Fibroblast of peridontal ligament (primary cell): ENCODE results near the gene TRPM4.
"Not testable (repeated sequence)": the region's sequence is repeated elsewhere in the genome, so short reads cannot be mapped to it uniquely, and the experiment has no call there.

ENCODE experiments used
- DNase-seq: peaks from one replicate; pipeline ENCODE4 v3.0.0-alpha.2; 2010; ENCODE audit errors: extremely low read depth

The TRPM4 gene

DNA sequence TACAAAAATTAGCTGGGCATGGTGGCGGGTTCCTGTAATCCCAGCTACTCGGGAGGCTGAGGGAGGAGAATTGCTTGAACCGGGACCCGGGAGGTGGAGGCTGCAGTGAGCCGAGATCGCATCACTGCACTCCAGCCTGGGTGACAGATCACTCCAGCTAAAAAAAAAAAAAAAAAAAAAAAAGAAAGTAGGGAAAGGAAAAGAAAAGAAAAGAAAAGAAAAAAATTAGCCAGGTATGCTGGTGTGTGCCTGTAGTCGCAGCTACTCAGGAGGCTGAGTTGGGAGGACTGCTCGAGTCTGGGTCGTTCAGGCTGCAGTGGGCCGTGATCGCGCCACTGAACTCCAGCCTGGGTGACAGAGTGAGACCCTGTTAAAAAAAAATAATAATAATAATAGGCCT lies 30.4 kb upstream of the TRPM4 start:
- not testable (repeated sequence) for DNase-seq

DNA sequence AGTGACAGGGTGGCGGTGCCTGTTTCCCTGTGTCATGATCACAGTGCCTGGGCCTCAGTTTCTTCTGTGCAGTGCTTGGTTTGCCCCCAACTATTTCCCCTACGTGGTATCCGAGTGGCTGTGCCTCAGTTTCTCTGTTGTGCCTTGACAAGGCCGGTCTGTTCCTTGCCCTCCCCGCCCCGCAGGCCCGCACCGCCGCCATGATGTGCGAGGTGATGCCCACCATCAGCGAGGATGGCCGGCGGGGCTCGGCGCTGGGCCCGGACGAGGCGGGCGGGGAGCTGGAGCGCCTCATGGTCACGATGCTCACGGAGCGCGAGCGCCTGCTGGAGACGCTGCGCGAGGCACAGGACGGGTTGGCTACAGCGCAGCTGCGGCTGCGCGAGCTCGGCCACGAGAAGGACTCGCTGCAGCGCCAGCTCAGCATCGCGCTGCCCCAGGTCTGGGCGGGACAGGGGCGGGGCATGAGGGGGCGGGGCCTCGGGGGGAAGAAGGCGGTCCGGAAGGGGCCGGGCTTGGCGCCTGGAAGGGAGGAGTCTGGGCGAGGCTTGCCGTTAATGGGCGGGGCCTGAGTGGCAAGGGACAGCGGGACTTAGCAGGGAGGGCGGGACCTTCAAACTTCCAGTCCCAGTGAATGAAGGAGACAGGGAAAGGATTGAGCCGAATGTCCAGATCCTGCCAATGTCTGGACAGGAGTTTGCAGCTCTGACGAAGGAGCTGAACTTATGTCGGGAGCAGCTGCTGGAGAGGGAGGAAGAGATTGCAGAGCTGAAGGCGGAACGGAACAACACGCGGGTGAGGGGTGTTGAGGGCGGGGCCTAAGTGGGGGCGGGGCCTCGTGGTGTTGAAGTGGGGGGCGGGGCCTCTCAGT lies 29.7 kb upstream of the TRPM4 start:
- DNase-seq: peak; percentile 94

DNA sequence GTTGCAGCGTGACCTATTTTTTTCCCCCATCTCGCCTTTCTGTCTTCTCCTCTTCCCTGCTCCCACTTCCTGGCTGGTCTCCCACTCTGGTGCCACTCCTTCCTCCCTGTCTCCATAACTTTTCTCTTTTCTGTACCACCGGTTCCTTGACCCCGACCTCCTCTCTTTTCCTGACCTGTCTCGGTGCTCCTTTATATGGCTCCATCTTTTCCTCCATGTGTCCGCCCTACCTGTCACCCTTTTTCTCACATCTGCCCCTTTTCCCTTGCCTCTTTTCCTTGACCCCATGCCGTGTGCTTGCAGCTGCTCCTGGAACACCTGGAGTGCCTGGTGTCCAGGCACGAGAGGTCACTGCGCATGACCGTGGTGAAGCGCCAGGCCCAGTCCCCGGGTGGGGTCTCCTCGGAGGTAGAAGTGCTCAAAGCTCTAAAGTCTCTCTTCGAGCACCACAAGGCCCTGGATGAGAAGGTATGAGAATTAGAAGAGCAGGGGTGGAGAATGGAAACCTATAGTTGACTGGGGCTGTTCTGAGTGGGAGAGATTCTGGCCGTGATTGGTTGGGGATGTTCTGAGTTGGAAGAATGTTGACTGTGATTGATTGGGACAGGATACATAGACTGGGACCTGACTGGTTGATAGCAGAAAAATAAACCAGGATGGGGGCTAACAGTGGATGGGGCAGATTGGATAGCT lies 28.9 kb upstream of the TRPM4 start:
- DNase-seq: no peak

DNA sequence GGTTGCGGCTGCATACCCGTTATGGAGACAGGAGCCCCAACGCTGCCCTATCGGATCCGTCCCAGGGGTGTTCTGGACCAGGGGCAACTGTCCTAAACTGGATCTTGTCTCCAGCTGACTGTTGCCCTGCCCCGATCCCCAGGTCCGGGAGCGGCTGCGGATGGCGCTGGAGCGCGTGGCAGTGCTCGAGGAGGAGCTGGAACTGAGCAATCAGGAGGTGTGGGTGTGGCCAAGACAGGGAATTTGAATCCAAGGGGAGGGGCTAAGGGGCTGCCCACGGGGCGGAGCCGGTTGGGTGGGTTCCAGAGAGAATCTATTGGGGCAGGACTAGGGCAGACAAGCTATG lies 28.4 kb upstream of the TRPM4 start:
- no peak for DNase-seq

DNA sequence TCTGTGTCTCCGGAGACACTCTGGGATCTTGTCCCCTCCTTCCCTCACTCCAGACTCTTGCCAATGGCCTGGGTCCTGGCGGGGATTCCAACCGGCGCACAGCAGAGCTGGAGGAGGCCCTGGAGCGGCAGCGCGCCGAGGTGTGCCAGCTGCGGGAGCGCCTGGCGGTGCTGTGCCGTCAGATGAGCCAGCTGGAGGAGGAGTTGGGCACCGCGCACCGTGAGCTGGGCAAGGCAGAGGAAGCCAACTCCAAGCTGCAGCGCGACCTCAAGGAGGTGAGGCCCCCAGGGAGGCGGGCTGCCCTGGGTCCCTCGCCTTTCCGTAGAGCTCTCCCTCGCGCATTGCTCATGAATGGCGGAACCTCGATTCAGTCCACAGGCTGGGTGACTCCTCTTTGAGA lies 27.3 kb upstream of the TRPM4 start:
- DNase-seq: no peak

DNA sequence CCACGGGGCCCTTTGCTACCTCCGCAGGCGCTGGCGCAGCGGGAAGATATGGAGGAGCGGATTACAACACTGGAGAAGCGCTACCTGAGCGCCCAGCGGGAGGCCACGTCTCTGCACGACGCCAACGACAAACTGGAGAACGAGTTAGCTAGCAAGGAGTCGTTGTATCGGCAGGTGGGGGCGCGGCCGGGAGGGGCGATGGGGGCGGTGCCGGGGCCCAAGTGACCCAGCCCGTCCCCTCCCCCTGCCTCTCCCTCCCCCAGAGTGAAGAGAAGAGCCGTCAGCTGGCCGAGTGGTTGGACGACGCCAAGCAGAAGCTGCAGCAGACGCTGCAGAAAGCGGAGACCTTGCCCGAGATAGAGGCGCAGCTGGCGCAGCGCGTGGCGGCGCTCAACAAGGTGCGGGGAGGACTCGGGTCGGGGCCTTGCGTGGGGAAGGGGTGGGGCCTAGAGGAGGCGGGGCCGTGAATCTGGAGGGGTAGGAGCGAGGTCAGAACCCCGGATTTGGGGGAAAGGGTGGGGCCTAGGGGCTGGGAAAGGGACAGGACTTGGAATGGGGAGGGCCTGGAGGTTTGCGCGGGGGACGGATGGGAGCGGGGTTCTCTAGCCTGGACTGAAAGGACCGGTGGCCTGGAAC lies 24.5 kb upstream of the TRPM4 start:
- no peak for DNase-seq

DNA sequence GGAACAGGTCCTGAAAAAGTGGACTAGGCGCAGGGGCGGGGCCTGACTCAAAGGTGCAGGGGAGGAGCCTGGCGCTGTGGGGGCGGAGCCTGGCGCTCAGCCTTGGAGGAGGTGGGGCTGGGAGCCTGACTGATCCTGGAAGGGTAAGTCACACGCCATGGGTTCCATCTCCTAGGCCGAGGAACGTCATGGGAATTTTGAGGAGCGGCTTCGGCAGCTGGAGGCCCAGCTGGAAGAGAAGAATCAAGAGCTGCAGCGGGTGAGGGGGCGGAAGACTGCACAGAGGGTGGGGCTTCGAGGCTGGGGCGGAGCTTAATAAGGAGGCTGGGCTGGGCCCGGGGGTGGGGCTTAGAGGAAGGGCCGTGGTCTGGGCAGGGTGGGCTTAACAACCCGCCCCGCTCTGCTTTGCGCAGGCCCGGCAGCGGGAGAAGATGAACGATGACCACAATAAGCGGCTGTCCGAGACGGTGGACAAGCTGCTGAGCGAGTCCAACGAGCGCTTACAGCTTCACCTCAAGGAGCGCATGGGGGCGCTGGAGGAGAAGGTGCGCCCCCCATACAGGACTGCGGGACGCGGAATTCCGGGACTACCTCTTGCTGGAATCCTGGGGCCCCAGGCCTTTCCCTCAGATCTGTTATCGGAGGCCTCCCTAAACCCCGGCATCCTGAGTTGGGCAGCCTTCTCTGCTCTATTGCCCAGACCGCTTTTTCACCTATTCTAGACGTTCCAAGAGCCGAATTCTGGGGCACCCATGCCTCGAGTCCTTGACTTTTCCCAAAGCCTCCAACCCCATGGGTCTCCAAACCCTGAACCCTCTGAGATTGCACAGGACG lies 23.8 kb upstream of the TRPM4 start:
- peak; percentile 36 for DNase-seq

DNA sequence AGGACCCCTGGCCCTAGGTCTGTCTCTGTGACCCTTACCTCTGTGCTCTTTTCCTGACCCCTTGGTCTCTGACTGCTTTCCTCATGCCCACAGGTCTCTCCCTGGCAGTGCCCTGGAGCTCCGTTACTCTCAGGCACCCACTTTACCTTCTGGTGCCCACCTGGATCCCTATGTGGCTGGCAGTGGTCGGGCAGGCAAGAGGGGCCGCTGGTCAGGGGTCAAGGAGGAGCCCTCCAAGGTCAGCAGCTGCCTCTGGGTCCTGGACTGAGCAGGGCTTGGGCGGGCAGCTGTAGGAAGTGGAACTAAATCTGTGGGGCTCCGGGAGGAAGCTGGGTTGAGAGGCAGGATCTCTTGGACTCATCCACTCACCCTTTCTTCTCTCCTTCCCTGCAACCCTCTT lies 21.9 kb upstream of the TRPM4 start:
- DNase-seq: no peak

DNA sequence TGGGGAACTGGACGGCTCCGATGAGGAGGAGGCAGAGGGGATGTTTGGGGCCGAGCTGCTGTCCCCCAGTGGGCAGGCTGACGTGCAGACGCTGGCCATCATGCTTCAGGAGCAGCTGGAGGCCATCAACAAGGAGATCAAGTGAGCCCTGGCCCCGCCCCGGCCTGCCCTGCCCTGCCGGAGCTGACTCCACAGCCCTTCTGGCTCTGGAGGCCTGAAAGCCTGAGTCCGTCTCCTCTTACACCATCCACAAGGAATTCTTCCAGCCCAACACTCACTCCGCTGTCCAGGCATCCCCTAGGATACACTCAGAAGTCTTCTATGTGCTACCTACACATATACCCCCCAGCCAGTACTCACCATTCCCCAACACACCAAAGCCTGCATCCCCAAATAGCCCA lies 20.8 kb upstream of the TRPM4 start:
- no peak for DNase-seq

DNA sequence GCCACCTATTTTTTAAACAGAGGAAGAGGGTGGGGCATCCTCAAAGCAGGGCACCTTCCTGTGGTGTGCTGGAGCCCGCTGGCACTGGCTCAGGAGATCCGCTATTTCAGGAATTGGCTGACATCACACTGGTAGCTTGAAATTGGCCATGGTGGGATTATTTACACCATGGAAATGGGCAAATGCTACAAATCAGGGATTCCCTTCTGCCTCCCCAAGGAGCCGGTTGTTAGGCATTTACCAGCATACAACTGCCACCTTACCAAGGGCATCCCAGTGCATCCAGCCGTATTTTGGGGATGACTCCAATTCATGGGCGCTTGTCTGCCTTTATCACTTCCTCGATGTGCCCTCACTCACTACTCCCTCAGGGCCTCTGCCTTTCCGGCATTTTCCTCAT lies 16.6 kb upstream of the TRPM4 start:
- DNase-seq: no peak

DNA sequence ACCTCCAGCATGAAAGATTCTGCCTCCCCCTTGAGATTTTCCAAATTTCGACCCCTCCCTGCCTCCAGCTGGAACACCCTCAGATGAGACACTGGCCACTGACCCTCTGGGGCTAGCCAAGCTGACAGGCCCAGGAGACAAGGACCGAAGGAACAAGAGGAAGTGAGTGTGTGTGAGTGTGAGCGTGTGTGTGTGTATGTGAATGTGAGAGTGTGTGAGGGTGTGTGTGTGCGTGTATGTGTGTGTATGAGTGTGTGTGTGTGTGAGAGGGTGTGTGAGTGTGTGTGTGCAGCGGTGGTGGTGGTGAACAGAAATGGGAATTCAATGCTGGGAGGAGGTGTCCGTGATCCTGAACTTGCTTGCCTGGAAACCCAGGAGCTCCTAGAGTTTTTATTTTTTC lies 16.2 kb upstream of the TRPM4 start:
- DNase-seq: no peak

DNA sequence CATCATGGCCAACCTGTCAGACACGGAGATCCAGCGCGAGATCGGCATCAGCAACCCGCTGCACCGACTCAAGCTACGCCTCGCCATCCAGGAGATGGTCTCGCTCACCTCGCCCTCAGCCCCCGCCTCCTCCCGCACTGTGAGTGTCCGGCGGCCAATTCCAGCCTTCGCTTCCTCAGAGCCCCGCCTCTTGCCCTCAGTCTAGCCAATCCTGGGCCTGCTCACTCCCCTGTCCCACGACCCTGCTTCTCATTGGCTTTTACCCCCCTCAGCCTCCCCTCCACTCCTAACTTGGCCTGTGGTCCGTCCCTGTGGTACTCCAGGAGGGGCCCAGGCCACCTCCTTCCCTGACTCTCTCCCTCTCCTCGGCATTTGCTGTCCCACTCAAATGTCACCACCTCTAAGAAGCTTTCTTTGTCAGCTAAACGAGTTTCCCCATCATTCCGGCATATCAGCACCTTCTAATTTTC lies 14.7 kb upstream of the TRPM4 start:
- peak; percentile 85 for DNase-seq

DNA sequence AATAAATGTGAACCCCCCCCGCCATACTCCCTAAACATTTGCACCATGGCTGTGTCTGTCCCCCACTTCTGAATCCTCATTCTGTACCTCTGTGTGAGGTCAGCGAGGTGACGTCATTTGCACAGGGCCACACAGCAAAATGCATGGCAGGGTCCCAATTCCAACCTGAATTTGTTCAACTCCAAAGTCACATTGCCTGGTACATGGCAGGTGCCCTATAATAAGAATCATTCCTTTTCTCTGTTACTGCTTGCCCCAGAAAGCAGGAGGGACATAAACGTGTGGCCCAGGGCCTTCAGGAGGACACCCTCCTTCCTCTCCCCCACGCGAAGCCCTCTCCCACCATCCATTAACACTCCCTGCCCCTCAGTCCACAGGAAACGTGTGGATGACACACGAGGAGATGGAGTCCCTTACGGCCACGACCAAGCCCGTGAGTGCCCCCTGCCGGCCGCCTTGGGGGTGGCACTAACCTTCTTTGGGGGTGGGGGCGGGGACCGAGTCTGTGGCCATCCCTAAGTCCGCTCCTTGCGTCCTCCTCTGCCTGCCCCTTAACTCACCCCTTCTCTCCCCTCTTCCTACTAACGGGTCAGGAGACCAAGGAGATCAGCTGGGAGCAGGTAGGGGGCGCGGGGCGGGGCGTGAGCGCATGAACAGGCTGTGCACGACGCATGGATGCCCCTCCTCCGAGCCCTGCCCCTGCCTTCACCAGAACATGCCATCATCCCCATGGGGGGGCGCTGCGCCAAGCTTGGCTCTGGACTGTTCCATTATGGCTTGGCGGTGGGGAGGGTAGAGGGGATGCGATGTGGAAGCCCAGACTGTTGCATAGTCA lies 11.8 kb upstream of the TRPM4 start:
- peak; percentile 77 for DNase-seq

DNA sequence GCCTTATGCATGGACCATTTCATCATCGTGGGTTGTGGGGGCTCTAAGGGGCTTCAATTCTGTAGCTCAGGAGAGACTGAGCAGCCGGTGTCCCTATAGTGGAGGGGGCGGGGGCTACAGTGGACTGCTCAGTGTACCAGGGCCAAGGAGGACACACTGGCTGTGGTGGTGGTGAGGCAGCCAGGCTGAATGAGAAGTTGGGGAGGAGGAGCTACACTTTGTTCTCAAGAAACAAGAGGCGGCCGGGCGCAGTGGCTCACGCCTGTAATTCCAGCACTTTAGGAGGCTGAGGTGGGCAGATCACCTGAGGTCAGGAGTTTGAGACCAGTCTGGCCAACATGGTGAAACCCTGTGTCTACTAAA lies 11.2 kb upstream of the TRPM4 start:
- DNase-seq: not testable (repeated sequence)

DNA sequence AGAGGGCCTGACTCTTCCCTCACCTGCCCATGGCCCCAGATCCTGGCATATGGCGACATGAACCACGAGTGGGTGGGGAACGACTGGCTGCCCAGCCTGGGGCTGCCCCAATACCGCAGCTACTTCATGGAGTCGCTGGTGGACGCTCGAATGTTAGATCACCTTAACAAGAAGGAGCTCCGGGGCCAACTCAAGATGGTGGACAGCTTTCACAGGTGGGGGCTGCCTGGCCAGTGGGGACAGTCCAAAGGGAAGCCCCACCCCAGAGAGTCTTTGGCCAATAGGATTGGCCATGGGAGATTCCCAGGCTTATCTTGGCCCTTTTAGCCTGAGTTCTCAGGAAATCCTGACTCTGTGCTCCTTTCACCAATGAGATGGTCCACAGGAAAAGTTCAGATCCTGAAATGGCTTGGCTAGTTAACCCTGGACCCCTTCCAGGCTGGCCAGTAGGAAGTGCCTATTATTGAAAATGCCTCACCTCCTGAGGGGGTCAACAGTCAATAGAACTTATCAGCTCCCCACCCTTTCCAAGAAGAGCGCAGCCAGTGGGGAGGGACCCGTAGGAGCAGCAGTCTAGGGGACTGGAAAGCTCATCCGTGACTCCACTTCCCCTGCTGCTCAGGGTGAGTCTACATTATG lies 9.4 kb upstream of the TRPM4 start:
- no peak for DNase-seq

DNA sequence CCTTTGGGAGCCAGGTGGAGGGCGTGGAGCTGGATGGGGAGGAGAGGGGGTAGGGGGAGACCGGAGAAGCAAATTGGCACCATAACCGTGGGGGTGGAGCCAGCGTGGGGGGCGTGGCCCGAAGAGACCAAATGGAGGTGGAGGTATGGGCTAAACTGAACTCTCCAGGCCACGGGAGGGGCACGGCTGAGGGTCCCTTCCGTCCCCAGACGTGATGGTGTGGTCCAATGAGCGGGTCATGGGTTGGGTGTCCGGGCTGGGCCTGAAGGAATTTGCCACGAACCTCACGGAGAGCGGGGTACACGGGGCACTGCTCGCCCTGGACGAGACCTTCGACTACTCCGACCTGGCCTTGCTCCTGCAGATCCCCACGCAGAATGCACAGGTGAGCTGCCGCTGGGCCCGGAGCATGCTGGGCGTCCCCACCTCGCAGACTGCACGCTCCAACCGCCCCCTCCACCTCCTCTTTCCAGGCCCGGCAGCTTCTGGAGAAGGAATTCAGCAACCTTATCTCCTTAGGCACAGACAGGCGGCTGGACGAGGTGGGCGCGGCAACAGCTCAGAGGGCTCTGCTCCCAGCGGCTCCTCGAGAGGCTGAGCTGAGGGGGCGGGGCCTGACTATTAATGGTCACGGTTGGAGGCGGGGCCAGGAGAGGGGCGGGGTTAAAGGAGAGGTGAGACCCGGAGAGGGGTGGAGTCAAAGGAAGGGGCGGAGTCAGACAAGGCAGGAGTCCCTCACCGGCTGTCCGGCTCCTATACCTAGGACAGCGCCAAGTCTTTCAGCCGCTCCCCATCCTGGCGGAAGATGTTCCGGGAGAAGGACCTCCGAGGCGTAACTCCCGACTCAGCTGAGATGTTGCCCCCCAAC lies 8.6 kb upstream of the TRPM4 start:
- peak; percentile 84 for DNase-seq

DNA sequence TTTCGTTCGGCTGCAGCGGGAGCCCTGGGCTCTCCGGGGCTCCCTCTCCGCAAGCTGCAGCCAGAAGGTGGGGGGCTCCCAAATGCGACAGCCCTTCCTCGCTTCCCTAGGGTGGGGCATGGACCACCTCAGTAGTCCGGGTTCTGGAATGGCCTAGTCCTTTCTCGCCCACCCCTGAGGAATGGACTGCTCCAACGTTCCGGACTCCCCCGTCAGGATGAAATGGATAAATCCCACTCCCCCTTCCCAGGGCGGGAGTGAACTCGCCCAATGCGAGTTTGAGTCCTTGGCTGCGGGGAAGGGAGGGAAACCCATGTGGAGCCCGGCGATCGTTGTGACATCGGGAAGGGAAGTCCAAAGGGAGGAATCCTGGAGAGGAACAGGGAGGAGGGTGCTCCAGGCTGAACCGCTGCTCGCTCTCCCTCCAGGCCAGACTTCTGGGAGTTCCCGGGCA lies 7.9 kb upstream of the TRPM4 start:
- peak; percentile 86 for DNase-seq

DNA sequence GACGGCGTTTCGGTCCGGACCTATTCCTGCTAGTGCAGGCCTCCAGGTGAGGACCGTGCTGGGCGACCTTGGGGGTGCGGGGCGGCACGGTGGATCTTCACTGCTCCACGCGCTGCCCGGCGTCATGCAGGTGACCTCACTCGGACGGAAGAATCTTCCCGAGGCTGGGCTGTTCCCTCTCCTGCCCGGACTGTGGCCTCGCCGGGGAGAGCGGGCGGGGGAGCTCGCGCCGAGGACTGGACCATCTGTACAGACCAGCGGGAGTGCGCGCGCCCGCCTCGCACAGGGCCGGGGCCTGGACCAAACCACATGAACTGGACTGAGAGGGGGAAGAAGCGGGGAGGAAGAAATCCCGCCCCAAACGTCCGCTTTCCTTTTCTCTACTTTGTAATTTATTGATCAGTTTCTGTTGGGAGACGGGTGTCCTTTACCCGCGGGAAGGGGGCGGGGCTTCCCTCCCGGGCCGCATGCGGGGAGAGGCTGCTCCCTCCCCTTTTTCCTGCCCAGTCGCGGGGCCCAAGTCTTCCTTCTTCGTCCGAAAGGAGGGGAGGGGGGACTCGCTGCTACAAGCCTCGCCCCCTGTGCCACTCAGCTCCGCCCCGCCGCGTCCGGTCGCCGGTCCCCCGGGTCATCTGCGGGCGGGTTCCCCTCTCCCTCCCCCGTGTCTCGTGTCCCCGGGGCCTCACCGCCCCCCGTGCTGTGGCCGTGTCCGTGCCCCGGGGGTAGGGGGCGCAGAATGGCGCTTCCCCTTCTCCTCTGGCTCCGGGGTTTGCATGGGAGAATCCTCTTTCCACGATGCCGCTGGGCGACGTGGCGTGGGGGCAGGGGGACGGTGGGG lies 7.3 kb upstream of the TRPM4 start:
- peak; percentile 63 for DNase-seq

DNA sequence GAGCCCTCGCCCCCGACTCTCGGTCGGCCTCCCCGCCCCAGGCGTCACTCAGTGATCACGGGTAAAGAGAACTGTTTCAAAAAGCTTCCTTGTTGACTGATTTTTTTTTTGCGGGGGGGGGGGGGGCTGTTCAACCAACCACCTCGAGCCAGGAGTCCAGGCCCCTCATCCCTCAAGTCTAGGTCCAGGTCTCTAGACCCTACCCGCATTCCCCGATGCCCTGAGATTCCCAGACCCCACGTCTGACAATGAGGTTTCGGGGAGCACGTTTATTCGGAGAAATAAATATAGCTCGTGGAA lies 6.7 kb upstream of the TRPM4 start:
- no peak for DNase-seq
